GM10266 (cell line): Measurements from ENCODE around the gene SLC8A1.

Source experiments
- DNase-seq: peaks from one replicate; pipeline ENCODE4 v3.0.0; 2012; ENCODE audit errors: extremely low spot score
- TF ChIP-seq, protein P1 (sequence below): IDR thresholded peaks from 2 replicates; pipeline ENCODE4 v1.5.1; 2012; ENCODE audit warnings: mild to moderate bottlenecking, low read depth; ENCODE audit not compliant: control insufficient read depth, insufficient read depth; ENCODE audit errors: missing control alignments

Gene SLC8A1

DNA sequence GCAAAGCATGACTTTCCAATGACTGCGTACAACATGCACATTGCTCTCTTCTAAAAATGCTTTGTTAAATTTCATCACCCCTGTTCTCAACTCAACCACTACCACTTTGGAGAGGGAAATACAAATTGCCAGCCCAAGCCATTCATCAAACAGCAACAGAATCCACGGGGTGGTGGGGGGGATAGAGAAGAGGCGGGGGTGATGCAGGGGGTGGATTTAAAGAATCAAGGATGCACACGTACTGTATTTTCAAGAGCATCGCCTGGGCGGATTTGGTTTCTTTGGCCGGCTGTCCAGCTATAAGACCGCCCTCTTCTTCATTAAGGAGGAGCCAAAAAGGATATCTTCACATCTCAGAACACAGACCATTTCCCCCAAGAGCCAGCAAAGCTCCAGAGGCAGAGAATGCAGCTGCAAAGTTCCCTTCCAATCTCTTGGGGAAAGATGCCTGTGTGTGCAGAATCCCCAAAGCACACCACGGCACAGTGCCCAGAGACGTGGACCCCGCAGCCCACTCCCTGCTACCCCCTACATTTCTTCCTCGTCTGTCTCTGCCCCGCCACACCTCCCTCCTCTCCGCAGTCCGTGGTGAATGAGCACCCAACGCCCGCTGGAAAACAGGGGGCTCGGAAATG, 977 bp downstream of the SLC8A1 start:
- TF ChIP-seq, protein P1, sequence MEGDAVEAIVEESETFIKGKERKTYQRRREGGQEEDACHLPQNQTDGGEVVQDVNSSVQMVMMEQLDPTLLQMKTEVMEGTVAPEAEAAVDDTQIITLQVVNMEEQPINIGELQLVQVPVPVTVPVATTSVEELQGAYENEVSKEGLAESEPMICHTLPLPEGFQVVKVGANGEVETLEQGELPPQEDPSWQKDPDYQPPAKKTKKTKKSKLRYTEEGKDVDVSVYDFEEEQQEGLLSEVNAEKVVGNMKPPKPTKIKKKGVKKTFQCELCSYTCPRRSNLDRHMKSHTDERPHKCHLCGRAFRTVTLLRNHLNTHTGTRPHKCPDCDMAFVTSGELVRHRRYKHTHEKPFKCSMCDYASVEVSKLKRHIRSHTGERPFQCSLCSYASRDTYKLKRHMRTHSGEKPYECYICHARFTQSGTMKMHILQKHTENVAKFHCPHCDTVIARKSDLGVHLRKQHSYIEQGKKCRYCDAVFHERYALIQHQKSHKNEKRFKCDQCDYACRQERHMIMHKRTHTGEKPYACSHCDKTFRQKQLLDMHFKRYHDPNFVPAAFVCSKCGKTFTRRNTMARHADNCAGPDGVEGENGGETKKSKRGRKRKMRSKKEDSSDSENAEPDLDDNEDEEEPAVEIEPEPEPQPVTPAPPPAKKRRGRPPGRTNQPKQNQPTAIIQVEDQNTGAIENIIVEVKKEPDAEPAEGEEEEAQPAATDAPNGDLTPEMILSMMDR, result no peak
- DNase-seq, result peak; percentile 43

DNA sequence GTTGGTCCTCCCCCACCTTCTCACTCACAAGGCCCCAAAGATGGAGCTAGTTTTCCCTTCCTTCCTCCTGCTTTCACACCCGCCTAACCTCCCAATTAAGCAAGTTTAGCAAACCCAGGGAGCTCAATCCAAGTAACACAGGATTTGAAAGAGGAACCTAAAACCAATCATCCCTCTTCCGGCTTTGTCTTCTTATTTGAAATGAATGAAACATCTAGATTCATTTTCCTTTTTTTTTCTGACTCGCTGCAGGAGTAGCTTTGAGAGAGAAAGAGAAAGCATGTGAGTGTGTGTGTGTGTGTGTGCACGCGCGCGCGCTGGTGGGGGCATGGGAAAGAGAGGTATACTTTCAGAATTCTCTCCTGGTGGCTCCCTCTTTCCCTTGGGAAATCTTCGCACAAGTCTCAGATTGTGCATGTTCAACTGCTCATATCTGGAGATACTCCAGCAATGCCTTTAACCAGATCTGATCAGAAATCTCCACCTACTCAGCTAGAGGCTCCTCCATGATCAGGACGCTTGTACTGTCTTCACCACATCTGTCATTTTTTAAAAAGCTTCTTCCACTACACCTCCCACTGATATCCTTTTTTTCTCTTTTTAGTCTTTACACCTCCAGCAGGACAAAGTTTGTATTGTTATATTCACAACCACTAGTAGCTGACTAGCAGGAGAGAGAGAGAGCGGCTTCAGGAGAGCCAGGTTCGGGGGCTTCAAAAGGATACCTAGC, 1.7 kb downstream of the SLC8A1 start:
- TF ChIP-seq, protein P1, result no peak
- peak; percentile 20 for DNase-seq

DNA sequence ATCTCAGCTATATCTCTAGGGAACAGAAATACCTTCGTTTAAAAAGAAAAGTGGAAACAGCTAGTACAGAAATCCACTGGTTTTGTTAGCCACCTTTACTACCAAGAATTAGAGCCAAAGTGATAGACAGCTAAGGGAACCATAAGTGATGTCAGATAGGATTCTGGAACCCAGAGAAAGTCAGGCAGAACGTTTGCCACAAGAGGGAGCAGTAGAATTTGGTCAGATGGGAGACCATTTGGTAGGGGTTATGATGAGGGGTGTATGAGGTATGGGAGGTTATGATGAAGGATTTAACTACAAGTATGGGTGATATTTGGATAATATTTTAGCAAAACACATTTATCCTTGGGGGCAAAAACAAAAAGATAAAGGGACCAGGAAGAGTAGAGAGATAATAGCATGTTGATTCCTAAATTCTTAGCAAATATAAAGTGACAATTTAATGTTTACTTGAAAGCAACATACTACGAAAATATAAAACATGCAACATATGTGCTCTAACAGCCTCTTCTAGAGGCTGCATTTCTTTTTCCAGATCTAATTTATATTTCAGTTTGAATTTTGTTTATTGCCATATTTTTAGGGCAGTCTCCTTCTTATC, 3.3 kb downstream of the SLC8A1 start:
- TF ChIP-seq, protein P1, result peak; percentile 32
- DNase-seq, result peak; percentile 25

DNA sequence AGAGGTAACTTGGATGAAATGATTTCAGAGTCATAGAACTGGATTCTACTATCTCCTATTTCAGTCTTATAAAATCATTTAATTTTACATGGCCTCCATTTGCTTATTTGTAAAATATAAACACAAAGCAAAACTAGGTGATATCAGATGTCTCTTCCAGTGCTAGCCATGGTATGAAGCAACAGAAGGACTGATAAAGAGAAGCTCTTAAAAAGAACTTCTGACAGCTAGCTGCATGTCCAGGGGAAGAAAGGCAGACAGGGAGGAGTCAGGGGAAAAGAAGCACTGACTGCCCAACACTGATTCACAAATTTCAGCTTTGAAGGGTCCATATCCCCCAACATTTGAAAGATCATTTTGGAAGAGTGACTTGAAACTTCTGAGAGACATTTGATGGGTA, 6.4 kb downstream of the SLC8A1 start:
- DNase-seq, result no peak
- TF ChIP-seq, protein P1, result no peak

DNA sequence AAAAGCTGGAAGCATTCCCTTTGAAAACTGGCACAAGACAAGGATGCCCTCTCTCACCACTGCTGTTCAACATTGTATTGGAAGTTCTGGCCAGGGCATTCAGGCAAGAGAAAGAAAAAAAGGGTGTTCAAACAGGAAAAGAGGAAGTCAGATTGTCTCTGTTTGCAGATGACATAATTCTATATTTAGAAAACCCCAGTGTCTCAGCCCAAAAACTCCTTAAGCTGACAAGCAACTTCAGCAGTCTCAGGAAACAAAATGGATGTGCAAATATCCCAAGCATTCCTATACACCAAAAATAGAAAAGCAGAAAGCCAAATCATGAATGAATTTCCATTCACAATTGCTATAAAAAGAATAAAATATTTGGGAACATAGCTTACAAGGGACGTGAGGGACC, 11.1 kb downstream of the SLC8A1 start:
- TF ChIP-seq, protein P1, result no peak
- DNase-seq, result no peak

DNA sequence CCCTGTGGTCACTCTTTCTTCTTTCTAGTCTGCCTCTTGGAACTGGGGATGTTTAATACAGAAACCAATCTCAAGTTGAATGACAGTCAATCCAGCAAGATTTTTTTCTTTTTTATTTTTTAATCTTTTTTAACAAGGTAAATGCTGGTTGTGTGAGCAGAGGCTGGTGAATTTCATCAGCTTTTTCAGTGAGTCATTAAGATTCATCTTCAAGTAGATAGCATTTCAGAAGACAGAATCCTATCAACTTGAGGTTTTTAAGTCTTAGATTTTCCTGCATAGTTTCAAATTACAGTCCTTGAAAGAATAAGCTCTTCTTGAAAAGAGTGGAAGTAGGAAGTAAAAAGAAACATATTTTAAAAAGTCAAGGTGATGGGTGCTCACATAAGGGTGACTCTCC, 12.4 kb downstream of the SLC8A1 start:
- DNase-seq, result no peak
- TF ChIP-seq, protein P1, result no peak

DNA sequence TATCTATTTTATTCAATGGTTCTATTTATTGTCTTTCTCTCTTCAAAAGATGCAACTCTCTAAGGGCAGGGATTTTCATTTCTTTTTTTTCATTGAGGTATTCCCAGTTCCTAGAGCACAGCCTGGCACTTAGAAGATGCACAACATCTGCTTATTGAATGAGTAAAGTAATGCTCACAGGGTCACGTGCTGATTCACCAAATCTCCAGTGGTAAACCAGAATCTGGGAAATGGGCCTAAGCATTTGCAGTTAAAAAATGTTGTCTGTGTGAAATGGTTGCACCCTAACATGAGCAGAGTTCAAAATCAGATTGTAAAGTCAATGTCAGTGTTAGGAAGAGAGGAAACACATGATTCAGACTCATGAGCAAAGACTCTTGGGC, 15.8 kb downstream of the SLC8A1 start:
- no peak for DNase-seq
- TF ChIP-seq, protein P1, result no peak
